ENCODE measurements around the gene PRKCH. TPM values are rescaled to one million over a fixed set of nuclear protein-coding genes. Genes with fewer than 3 reads are reported as not detected.

Gene PRKCH
- total and polyA plus RNA-seq, 9 of the 15 experiments (the other 6 are each of a cell fraction or from before 2014, with no cell fraction given) = 0.61 to 4.4 (median 4.0) TPM

- peaks cover 0 to 9% of the 10 kb centered on the region in 2 experiments; a peak in 3 of 5 replicates for H3K4me1 ChIP-seq (replicated peaks in 1 of 2; ENCODE audit: control insufficient read depth in 2 of 2, insufficient read depth in 2 of 2, low read length in 2 of 2)
- no peak overlapping the region for H3K4me3 ChIP-seq
- FAIRE-seq = no peak
- no peak for DNase-seq (ENCODE audit: extremely low read depth in 1 of 4, low spot score in 3 of 4)
- ATAC-seq = no peak
- H3K4me2 ChIP-seq (ENCODE audit: insufficient read depth, low read length) = no peak overlapping the region
- H2AFZ ChIP-seq (ENCODE audit: low read depth, low read length) = no peak overlapping the region
- WGBS (ENCODE audit: insufficient coverage, low coverage, missing lambda C conversion rate) = 34% methylated on average over 6 of the region's 7 CpGs
- CTCF ChIA-PET (ENCODE audit: low intra/inter-chr PET ratio) = no interaction called here
- no peaks in the 10 kb centered on the region for H3K36me3 ChIP-seq (ENCODE audit: control insufficient read depth, insufficient read depth, low read length)
- BruUV-seq (replicated peaks) = no TSS peak
- POLR2A ChIA-PET = interaction anchor here (0.8 kb wide), 1 partner anchor 897 kb away, joined by 3 read pairs; no protein-coding TSS in a partner anchor
- no peaks in the 10 kb centered on the region; a peak in 2 of 5 replicates for H3K27me3 ChIP-seq (ENCODE audit: control insufficient read depth in 2 of 2, insufficient read depth in 2 of 2, low read length in 2 of 2)
- no peak overlapping the region for H3K27ac ChIP-seq (ENCODE audit: extremely low read depth, low read depth, low read length)
- H3K9ac ChIP-seq (ENCODE audit: insufficient read depth in 1 of 2, low read depth in 2 of 2, low read length in 2 of 2) = no peak overlapping the region
- no peaks in the 10 kb centered on the region; the same call in 1 of the 2 replicates for H4K20me1 ChIP-seq (replicated peaks; ENCODE audit: control insufficient read depth, insufficient read depth, low read length)
- no peaks in the 10 kb centered on the region for H3K79me2 ChIP-seq (ENCODE audit: control insufficient read depth, insufficient read depth, low read length)
- intact Hi-C loops (cut with micrococcal nuclease) (no loop called here), in situ Hi-C loops (cut with MboI) (loop anchor here (10.0 kb wide), 1 partner anchor 268 kb away; no protein-coding TSS in a partner anchor)
- no peaks in the 10 kb centered on the region for H3K9me1 ChIP-seq (ENCODE audit: control insufficient read depth, insufficient read depth, low read length)
- H3K9me3 ChIP-seq (replicated peaks; ENCODE audit: control insufficient read depth, insufficient read depth, low read depth, low read length) = no peaks in the 10 kb centered on the region
- TF ChIP-seq TBP (optimal IDR thresholded peaks at IDR 0.05; ENCODE audit: low read depth, low read length) (no peak), ZNF707 (CRISPR knock-in tag; conservative IDR thresholded peaks at IDR 0.05) (no peak), MEF2D (tag; conservative IDR thresholded peaks at IDR 0.05; ENCODE audit: low read depth) (no peak), PHF21A (IDR thresholded peaks at IDR 0.05; ENCODE audit: borderline replicate concordance, low read depth) (no peak), PKNOX1 (IDR thresholded peaks at IDR 0.05) (no peak), ZNF668 (CRISPR knock-in tag; IDR thresholded peaks at IDR 0.05) (no peak), PATZ1 (CRISPR knock-in tag; IDR thresholded peaks at IDR 0.05; ENCODE audit: borderline replicate concordance) (no peak), KLF6 (CRISPR knock-in tag; IDR thresholded peaks at IDR 0.05; ENCODE audit: borderline replicate concordance) (no peak), C11orf30 (IDR thresholded peaks at IDR 0.05; ENCODE audit: low read depth) (no peak), ZNF408 (CRISPR knock-in tag; IDR thresholded peaks at IDR 0.05; ENCODE audit: low read depth) (no peak), IRF1 (CRISPR knock-in tag; IDR thresholded peaks at IDR 0.05; ENCODE audit: borderline replicate concordance) (no peak), ZNF184 (CRISPR knock-in tag; IDR thresholded peaks at IDR 0.05) (no peak), PTTG1 (tag; IDR thresholded peaks at IDR 0.05; ENCODE audit: low read depth) (no peak), RBM22 (IDR thresholded peaks at IDR 0.05; ENCODE audit: low read depth, low read length, poor library complexity, severe bottlenecking) (no peak), HMG20B (CRISPR knock-in tag; IDR thresholded peaks at IDR 0.05) (no peak), POLR2G (IDR thresholded peaks at IDR 0.05; ENCODE audit: low read depth, low read length) (no peak), HBP1 (CRISPR knock-in tag; IDR thresholded peaks at IDR 0.05) (no peak)
Observed at GRCh38 chr14:61467296-61467695, 145.9 kb downstream of the PRKCH start.
